Measurements from ENCODE around the gene TNN. TPM values are rescaled to one million over a fixed set of nuclear protein-coding genes. Genes with fewer than 3 reads are reported as not detected.

TNN gene
- total RNA-seq, 3 donors from 2014 or later = 0.06 TPM; not detected in 2

DNA sequence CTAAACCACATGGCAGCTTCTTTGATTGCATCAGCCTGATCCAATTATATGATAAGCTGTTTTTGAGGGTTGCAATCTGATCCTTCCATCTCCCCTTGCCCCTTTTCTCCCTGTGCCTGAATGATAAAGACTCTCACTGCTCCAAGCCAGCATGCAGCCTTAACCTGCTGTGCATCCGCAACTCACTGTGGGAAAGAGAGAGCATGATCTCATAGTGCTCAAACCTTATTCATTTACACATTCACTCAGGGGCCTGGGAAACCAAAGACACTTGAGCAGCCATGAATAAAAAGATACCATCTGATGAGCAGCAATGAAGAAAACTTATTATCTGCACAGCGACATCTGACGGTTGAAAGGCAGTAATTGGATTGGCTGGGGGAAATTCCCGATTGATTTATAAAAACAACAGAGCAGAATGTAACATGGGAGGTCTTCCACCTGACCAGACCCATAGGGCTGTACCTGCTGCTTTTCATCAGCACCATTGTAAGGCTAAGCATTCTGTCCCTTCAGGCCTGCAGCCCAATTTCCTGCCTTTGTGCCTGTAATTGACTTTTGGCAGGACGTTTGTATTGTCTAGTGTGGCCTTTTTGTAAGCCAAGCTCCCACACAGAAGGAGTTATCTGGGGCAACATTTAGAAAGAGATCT lies 62.5 kb downstream of the TNN start:
- H3K4me3 ChIP-seq = no peak overlapping the region
- ATAC-seq = no peak
- no peaks in the 10 kb centered on the region for H3K4me1 ChIP-seq (ENCODE audit: low read depth)
- intact Hi-C loops (cut with DNase I, micrococcal nuclease) = loop anchor here (10.0 kb wide), 1 partner anchor 95 kb away; no protein-coding TSS in a partner anchor
- H3K9me3 ChIP-seq = no peaks in the 10 kb centered on the region
- no peak for DNase-seq
- TF ChIP-seq, protein P1, sequence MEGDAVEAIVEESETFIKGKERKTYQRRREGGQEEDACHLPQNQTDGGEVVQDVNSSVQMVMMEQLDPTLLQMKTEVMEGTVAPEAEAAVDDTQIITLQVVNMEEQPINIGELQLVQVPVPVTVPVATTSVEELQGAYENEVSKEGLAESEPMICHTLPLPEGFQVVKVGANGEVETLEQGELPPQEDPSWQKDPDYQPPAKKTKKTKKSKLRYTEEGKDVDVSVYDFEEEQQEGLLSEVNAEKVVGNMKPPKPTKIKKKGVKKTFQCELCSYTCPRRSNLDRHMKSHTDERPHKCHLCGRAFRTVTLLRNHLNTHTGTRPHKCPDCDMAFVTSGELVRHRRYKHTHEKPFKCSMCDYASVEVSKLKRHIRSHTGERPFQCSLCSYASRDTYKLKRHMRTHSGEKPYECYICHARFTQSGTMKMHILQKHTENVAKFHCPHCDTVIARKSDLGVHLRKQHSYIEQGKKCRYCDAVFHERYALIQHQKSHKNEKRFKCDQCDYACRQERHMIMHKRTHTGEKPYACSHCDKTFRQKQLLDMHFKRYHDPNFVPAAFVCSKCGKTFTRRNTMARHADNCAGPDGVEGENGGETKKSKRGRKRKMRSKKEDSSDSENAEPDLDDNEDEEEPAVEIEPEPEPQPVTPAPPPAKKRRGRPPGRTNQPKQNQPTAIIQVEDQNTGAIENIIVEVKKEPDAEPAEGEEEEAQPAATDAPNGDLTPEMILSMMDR (IDR thresholded peaks at IDR 0.05) = no peak
- no peaks in the 10 kb centered on the region for H3K36me3 ChIP-seq (ENCODE audit: low read depth)

DNA sequence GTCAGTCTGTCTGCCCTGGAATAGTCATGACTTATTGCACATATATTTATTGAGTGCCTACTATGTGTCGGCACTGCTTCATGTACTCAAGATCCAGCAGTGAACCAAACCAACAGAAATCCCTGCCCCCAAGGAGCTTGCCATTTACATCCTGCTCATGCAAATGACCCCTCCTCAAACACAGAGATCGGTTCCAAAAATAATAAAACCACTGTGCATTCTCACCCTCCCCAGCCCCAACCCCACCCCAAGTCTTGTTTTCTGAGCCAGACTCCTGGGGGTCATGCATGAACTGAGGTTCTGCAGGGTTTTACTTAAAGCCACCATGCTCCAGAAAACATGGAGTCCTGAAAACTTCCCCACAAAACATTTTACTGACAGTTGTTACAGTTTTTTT lies 63.0 kb downstream of the TNN start:
- Histone ChIP-seq H3K36me3 (ENCODE audit: low read depth) (no peaks in the 10 kb centered on the region), H3K4me3 (no peak overlapping the region), H3K4me1 (ENCODE audit: low read depth) (no peaks in the 10 kb centered on the region), H3K9me3 (no peaks in the 10 kb centered on the region)
- DNase-seq = no peak
- intact Hi-C loops (cut with DNase I, micrococcal nuclease) = no loop called here
- TF ChIP-seq, protein P1 (IDR thresholded peaks at IDR 0.05) = no peak
- ATAC-seq = no peak

DNA sequence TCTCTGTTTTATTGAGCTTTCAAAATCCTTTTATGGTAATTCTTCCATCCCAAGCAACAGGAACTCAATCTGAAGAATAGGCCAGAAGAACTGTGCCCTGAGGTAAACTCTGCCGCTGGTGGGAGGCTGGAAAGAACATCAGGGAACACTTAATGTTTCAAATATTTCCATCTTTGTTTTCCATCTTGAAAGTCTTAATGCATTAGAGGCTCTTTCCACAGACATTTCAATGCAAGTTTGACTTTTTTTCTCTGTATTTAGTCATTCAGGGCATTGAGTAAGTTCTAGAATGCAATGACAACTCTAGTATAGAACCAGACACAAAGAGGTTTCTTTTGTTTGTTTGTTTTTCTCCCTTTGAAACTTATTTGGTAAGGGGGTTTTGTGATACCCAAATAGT lies 63.5 kb downstream of the TNN start:
- DNase-seq (no peak), ATAC-seq (no peak)
- TF ChIP-seq, protein P1 (IDR thresholded peaks at IDR 0.05) = no peak
- H3K9me3 ChIP-seq = no peaks in the 10 kb centered on the region
- H3K36me3 ChIP-seq (ENCODE audit: low read depth) = no peaks in the 10 kb centered on the region
- H3K4me3 ChIP-seq = no peak overlapping the region
- intact Hi-C loops (cut with DNase I, micrococcal nuclease) = no loop called here
- no peaks in the 10 kb centered on the region for H3K4me1 ChIP-seq (ENCODE audit: low read depth)

GRCh38 chr1:175132436-175132835 lies 64.8 kb downstream of the TNN start:
- TF ChIP-seq, protein P1 (IDR thresholded peaks at IDR 0.05) = no peak
- intact Hi-C loops (cut with DNase I, micrococcal nuclease) = no loop called here
- no peak overlapping the region for H3K4me3 ChIP-seq
- no peaks in the 10 kb centered on the region for H3K4me1 ChIP-seq (ENCODE audit: low read depth)
- H3K36me3 ChIP-seq (ENCODE audit: low read depth) = no peaks in the 10 kb centered on the region
- ATAC-seq (no peak), DNase-seq (no peak)
- H3K9me3 ChIP-seq = no peaks in the 10 kb centered on the region

- Histone ChIP-seq H3K36me3 (ENCODE audit: low read depth) (no peaks in the 10 kb centered on the region), H3K9me3 (no peaks in the 10 kb centered on the region), H3K4me1 (ENCODE audit: low read depth) (no peaks in the 10 kb centered on the region), H3K4me3 (no peak overlapping the region)
- ATAC-seq (no peak), DNase-seq (no peak)
- TF ChIP-seq, protein P1 (IDR thresholded peaks at IDR 0.05) = no peak
- intact Hi-C loops (cut with DNase I, micrococcal nuclease) = no loop called here
Observed at GRCh38 chr1:175133673-175134435, 66.2 kb downstream of the TNN start.

Data from mucosa of descending colon (tissue), 3 donors.